AG04449 (cell line): Measurements from ENCODE around the gene PLCL1.

Experiments used
- CTCF ChIA-PET: fragments of 350-600 bp; formaldehyde crosslinking; extraction: SDS; loops from one replicate; lab custom pipeline; 2021; ENCODE audit warnings: antibody characterized with exemption; lab: Yijun Ruan, JAX
- POLR2A ChIA-PET: fragments of 400-600, 350-600 bp; formaldehyde crosslinking; extraction: SDS; loops from one replicate; lab custom pipeline; 2020; ENCODE audit warnings: antibody characterized with exemption, inconsistent platforms; lab: Yijun Ruan, JAX
- DNase-seq: peaks from one replicate; pipeline ENCODE4 v3.0.0-alpha.2; 2010; ENCODE audit warnings: low read depth, low spot score
- H3K4me3 ChIP-seq: 2 replicates; pipeline ENCODE4 v1.5.1; 2011; ENCODE audit warnings: low read depth, mild to moderate bottlenecking, control low read depth, low read length
- CTCF ChIP-seq: IDR thresholded peaks from one replicate; pipeline ENCODE4 v1.5.1; 2011; ENCODE audit warnings: mild to moderate bottlenecking, moderate library complexity, low read length, control low read depth, inconsistent platforms; ENCODE audit not compliant: insufficient read depth; ENCODE audit errors: missing control alignments

Gene PLCL1

GRCh38 chr2:197853549-197853948 lies 49.2 kb downstream of the PLCL1 start:
- no peak for DNase-seq
- ChIA-PET POLR2A (no interaction called here), CTCF (no interaction called here)
- TF ChIP-seq CTCF = no peak
- no peak overlapping the region for H3K4me3 ChIP-seq

GRCh38 chr2:197857476-197858107 lies 53.2 kb downstream of the PLCL1 start:
- CTCF ChIA-PET = no interaction called here
- no peak overlapping the region for H3K4me3 ChIP-seq
- no peak for TF ChIP-seq CTCF
- no peak for DNase-seq
- POLR2A ChIA-PET = no interaction called here

GRCh38 chr2:197858607-197859140 lies 54.3 kb downstream of the PLCL1 start:
- no peak for DNase-seq
- ChIA-PET POLR2A (no interaction called here), CTCF (no interaction called here)
- H3K4me3 ChIP-seq = no peak overlapping the region
- no peak for TF ChIP-seq CTCF

- ChIA-PET POLR2A (no interaction called here), CTCF (interaction anchor here (1.4 kb wide), 1 partner anchor 11 kb away, joined by 5 read pairs; no protein-coding TSS in a partner anchor)
- DNase-seq = no peak
- H3K4me3 ChIP-seq = no peak overlapping the region
- no peak for TF ChIP-seq CTCF
Measured at GRCh38 chr2:197862246-197862955, 58.0 kb downstream of the PLCL1 start.

GRCh38 chr2:197863744-197864143 lies 59.4 kb downstream of the PLCL1 start:
- DNase-seq = no peak
- TF ChIP-seq CTCF = no peak
- ChIA-PET CTCF (no interaction called here), POLR2A (no interaction called here)
- H3K4me3 ChIP-seq = no peak overlapping the region

GRCh38 chr2:197866455-197866854 lies 62.1 kb downstream of the PLCL1 start:
- H3K4me3 ChIP-seq = no peak overlapping the region
- CTCF ChIA-PET = no interaction called here
- no peak for DNase-seq
- POLR2A ChIA-PET = no interaction called here
- TF ChIP-seq CTCF = no peak
